GM20000 (cell line): ENCODE data around the gene NFKBIE.

Source experiments
- DNase-seq: peaks from one replicate; pipeline ENCODE4 v3.0.0; 2012; ENCODE audit warnings: low spot score
- TF ChIP-seq, protein P1 (sequence below): IDR thresholded peaks from 2 replicates; pipeline ENCODE4 v1.5.1; 2012; ENCODE audit warnings: mild to moderate bottlenecking, control low read depth; ENCODE audit errors: extremely low read depth, missing control alignments

Gene NFKBIE

DNA sequence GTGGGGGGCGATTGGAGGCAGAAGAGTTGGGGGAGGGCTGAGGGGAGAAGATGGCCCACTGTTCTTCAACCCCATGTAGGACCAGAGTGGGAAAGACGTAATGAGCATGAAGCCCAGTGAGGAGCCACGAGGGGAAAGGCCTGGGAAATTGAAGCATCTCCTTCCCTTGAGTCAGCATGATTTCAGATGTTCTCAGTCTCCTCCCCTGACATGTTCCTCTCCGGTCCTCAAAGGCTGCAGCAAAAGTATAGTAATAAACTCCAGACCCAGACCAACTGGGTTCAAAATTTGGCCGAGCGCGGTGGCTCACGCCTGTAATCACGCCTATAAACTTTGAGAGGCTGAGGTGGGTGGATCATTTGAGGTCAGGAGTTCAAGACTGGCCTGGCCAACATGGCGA is 1.9 kb upstream of the NFKBIE start:
- no peak for DNase-seq
- TF ChIP-seq, protein P1, sequence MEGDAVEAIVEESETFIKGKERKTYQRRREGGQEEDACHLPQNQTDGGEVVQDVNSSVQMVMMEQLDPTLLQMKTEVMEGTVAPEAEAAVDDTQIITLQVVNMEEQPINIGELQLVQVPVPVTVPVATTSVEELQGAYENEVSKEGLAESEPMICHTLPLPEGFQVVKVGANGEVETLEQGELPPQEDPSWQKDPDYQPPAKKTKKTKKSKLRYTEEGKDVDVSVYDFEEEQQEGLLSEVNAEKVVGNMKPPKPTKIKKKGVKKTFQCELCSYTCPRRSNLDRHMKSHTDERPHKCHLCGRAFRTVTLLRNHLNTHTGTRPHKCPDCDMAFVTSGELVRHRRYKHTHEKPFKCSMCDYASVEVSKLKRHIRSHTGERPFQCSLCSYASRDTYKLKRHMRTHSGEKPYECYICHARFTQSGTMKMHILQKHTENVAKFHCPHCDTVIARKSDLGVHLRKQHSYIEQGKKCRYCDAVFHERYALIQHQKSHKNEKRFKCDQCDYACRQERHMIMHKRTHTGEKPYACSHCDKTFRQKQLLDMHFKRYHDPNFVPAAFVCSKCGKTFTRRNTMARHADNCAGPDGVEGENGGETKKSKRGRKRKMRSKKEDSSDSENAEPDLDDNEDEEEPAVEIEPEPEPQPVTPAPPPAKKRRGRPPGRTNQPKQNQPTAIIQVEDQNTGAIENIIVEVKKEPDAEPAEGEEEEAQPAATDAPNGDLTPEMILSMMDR: no peak

DNA sequence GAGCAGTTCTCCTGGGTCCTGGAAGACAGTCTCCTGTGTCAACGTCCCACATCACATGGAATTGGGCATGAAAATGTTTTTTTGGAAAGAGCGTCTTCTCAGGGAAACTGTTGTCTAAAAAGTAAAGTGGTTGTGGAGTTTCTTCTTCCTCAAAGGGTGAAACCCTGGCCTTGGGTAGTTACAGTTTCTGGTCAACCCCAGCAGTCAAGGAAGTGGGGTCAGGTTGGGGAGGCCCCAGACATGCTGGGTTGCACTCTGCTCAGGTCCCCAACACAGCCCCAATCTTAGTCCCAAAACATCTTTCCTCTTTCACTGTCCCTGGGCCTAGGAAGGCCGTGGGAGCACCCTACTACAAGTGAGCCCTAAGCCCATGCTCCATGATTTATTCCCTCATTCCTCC is 996 bp upstream of the NFKBIE start:
- TF ChIP-seq, protein P1: no peak
- DNase-seq: peak; percentile 88

DNA sequence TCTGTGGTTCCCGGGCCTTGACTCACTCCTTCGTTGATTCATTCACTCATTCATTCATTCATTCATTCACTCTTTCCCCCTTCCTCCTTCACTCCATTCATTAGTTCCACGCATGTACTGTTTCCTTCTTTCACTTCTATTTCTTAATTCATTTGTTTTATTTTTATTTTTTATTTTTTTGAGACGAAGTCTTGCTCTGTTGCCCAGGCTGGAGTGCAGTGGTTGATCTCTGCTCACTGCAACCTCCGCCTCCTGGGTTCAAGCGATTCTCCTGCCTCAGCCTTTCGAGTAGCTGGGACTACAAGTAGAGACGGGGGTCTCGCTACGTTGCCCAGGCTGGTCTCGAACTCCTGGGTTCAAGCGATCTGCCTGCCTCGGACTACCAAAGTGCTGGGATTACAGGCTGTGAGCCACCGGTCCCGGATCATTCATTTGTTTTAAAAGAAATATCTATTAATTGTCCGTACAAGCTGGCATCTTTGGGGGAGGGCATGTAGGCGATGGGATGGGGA is 427 bp upstream of the NFKBIE start:
- no peak for DNase-seq
- TF ChIP-seq, protein P1: no peak

DNA sequence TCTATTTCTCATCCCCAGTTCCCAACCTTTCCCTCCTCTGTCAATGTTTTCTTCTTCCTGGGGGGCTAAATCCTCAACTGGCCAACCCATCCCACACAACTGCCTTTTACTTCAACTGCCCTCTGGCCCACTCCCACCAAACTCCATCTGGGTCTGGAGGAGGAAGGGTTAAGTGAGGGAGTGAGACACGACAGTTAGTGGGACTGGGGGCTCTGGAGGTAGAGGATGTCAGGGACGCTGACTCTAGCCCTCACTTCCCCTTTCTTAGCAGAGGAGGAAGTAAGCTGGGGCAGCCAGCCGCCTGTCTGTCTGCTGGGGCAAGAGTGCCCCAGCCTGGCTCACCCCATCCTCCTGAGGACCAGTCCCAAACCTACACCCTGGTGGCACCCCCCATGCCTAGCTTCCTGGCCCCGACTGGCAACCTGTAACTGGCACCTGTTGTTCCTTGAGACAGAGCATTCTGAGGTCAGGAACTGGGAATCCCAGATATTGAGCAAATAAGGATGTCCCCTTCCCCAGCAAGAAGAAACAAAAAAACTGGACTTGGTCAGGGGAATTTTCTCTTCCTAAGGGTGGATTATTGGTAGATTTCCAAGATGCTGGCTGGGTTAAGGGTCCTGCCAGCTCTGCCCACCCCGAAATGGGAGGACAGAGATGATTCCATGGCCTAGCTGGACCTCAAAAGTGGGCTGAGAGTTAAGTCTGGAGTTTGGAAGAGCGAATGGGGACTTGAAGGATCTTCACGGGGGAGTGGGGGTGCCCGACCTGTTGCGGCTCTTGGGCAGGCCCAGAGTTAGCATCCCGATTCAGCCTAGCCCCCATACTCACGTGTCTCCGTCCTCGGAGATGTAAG is 971 bp downstream of the NFKBIE start:
- DNase-seq: peak; percentile 78
- TF ChIP-seq, protein P1: no peak

DNA sequence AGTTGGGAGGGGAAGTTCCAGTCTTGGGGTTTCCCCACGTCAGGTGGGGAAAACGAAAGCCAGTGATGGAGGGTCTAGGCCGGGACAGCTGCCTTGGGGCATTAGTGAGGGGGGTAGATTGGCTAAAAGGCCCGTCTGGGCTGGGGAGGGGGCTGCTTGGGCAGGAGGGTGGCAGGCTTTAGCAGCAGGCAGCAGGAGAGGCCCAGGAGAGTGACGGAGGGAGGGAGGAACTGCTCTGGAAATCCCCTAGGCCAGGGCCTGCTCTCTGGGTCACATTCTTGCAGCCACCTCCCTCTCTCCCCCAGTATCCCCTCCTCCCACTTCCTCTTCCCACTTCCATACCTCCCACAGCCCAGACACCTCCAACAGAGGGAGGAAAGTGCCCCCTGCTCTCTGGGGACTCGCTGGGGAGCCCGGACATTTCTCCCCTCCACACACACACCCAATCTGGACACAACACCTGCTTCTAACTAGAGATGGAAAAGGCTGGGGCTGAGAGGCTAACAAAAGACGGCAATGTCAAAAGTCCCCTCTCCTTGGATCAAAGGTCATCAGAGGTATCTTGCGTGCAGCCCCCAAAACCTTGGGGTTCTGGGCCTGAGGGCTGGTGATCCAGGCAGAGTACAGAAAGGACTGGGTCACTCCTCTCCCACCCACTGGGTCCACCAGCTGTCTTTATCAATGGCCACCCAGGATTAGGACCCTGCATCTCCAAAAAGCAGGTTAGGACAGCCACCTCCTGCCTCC is 1.8 kb downstream of the NFKBIE start:
- DNase-seq: peak; percentile 76
- TF ChIP-seq, protein P1: no peak

DNA sequence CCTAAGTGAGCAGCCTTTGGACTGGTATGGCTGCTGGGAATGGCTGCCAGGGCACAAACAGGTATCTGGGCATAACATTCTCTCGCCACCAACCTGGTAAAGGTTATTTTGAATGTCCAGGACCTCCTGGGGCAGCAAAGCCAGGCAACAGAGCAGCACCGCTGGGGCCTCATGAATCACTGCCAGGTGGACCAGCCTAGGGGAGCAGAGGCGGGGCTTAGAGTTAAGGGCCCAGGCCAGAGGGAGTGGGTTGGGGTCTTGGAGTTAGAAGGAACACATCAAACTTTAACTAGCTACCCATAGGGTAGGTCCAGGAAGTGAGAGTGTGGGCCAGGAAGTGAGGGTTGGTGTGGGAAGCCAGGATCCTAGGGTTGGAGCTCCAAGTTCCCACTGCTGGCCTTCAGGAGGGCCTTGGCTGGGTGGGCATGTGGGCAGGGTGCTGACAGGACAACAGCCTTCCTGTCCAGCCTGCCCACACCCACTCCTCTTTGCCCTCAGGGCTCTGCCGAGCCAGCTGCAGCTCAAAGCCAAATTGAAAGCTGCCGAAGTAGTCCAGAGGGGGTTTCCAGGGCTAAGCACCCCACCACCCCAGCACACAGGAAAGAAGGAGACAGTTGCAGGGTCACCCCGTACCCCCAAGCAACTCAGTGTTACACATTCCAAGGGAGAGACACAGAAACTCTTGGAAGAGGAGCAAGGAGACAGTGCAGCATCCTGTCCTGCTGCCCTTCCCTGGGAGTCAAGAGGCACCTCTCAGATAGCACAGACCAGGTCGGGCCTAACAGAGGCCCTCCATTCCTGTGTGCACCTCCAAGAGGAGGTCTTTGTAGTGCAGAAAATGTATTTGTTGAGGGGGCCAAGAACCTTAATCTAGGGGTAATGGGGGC is 2.6 kb downstream of the NFKBIE start:
- no peak for DNase-seq
- TF ChIP-seq, protein P1: no peak
